Lung (tissue), 12 donors: ENCODE results near the gene POLA1. TPM values are rescaled to one million over a fixed set of nuclear protein-coding genes. Genes with fewer than 3 reads are reported as not detected.

ENCODE experiments used
- ATAC-seq: fragments of 200-7000 bp; cut with Tn5 transposase; one replicate; pipeline ENCODE4 v1.9.1; 2020; ENCODE audit warnings: moderate number of reproducible peaks; ENCODE audit not compliant: insufficient read depth, low FRiP score
- DNase-seq, 3 donors: peaks; one replicate each; pipeline ENCODE4 v3.0.0-alpha.2; 2013 to 2017
- H3K27ac ChIP-seq, 2 donors: one replicate each; pipeline ENCODE4 v1.5.1; 2013; ENCODE audit warnings: mild to moderate bottlenecking in 2 of 2, moderate library complexity in 2 of 2, control low read depth in 1 of 2, inconsistent platforms in 1 of 2, low read depth in 1 of 2, low read length in 1 of 2
- H3K27me3 ChIP-seq, 3 donors: one replicate each; pipeline ENCODE4 v1.5.1; 2013; ENCODE audit warnings: low read length in 2 of 3; ENCODE audit not compliant: control insufficient read depth in 3 of 3, insufficient read depth in 3 of 3
- H3K36me3 ChIP-seq, 4 donors: one replicate each; pipeline ENCODE4 v1.5.1; 2013; ENCODE audit warnings: low read length in 4 of 4, mild to moderate bottlenecking in 1 of 4, moderate library complexity in 1 of 4; ENCODE audit not compliant: control insufficient read depth in 4 of 4, insufficient read depth in 4 of 4
- H3K4me1 ChIP-seq, 5 donors: one replicate each; pipeline ENCODE4 v1.5.1; 2013; ENCODE audit warnings: low read length in 5 of 5, mild to moderate bottlenecking in 2 of 5, moderate library complexity in 1 of 5; ENCODE audit not compliant: control insufficient read depth in 5 of 5, insufficient read depth in 5 of 5
- H3K4me3 ChIP-seq: one replicate; pipeline ENCODE4 v1.5.1; 2013; ENCODE audit warnings: mild to moderate bottlenecking, control low read depth, moderate library complexity
- H3K9ac ChIP-seq, 2 donors: one replicate each; pipeline ENCODE4 v1.5.1; 2013; ENCODE audit warnings: low read length in 2 of 2, control low read depth in 1 of 2; ENCODE audit not compliant: insufficient read depth in 1 of 2
- H3K9me3 ChIP-seq, 4 donors: one replicate each; pipeline ENCODE4 v1.5.1; 2013; ENCODE audit warnings: low read length in 3 of 4, mild to moderate bottlenecking in 1 of 4, moderate library complexity in 1 of 4; ENCODE audit not compliant: control insufficient read depth in 4 of 4, insufficient read depth in 3 of 4
- CTCF ChIP-seq: IDR thresholded peaks from 2 replicates; pipeline ENCODE4 v1.5.1; 2012; ENCODE audit warnings: mild to moderate bottlenecking; ENCODE audit errors: control extremely low read depth, extremely low read depth
- WGBS, 2 donors: extraction: QIAGEN DNeasy Blood & Tissue Kit; methylation state at CpG; one replicate each; pipeline ENCODE4 v1.1.7; 2013; 5-methylcytosine and 5-hydroxymethylcytosine counted together
- polyA plus RNA-seq, 2 donors: library from polyadenylated mRNA; stranded (reverse); fragments of 200-250 nt; gene quantifications; one replicate each; pipeline ENCODE4 v1.2.1, GENCODE V29; 2013
- total RNA-seq, 2 donors: library from RNA; depleted of rRNA in 1 of 2; stranded (reverse); fragments of >200 nt in 1 of 2; gene quantifications; one replicate each; pipeline ENCODE4 v1.2.1, GENCODE V29; 2014 to 2021
- donor health status: control.
- donor health status: control.
- donor health status: Bipolar disorder and iron deficiency.
- donor health status: healthy.
- donor health status: DM: yes; HTN: yes; CAD: no.

Gene POLA1
- total and polyA plus RNA-seq, 4 donors: 2.4 to 18.7 (median 6.1) TPM

- Histone ChIP-seq H3K27me3 (peaks cover 0 to 8% (median 2%) of the 10 kb centered on the region in 3 donors), H3K9me3 (no peaks in the 10 kb centered on the region), H3K27ac (no peak overlapping the region), H3K4me3 (no peak overlapping the region), H3K9ac (no peak overlapping the region), H3K36me3 (peaks cover 0 to 8% (median 4%) of the 10 kb centered on the region in 4 donors), H3K4me1 (peaks cover 0 to 1% (median 0%) of the 10 kb centered on the region in 5 donors)
- ATAC-seq (no peak), DNase-seq (no peak)
- 80 to 95% methylated on average over 5 of the region's 5 CpGs for WGBS, 2 donors
- TF ChIP-seq CTCF: no peak
Observed at GRCh38 chrX:24703185-24703494, 9.4 kb downstream of the POLA1 start.

GRCh38 chrX:24718771-24719170, 25.1 kb downstream of the POLA1 start:
- H3K36me3 ChIP-seq: peaks cover 2 to 7% (median 5%) of the 10 kb centered on the region in 4 donors
- no peaks in the 10 kb centered on the region for H3K9me3 ChIP-seq
- no peak for TF ChIP-seq CTCF
- H3K27ac ChIP-seq: no peak overlapping the region
- no peak overlapping the region for H3K9ac ChIP-seq
- peaks cover 0 to 15% (median 13%) of the 10 kb centered on the region in 3 donors for H3K27me3 ChIP-seq
- ATAC-seq (no peak), DNase-seq (no peak)
- no peak overlapping the region for H3K4me3 ChIP-seq
- H3K4me1 ChIP-seq: no peaks in the 10 kb centered on the region
- WGBS, 2 donors: 87 to 97% methylated on average over 4 of the region's 4 CpGs

GRCh38 chrX:24720036-24720435, 26.3 kb downstream of the POLA1 start:
- H3K4me1 ChIP-seq: no peaks in the 10 kb centered on the region
- H3K27ac ChIP-seq: no peak overlapping the region
- WGBS, 2 donors: 40 to 61% methylated on average over 3 of the region's 3 CpGs
- no peak for DNase-seq
- H3K9ac ChIP-seq: no peak overlapping the region
- peaks cover 0 to 15% (median 13%) of the 10 kb centered on the region in 3 donors for H3K27me3 ChIP-seq
- no peaks in the 10 kb centered on the region for H3K9me3 ChIP-seq
- H3K4me3 ChIP-seq: no peak overlapping the region
- no peak for TF ChIP-seq CTCF
- H3K36me3 ChIP-seq: peaks cover 2 to 7% (median 3%) of the 10 kb centered on the region in 4 donors
- no peak for ATAC-seq

- 62 to 84% methylated on average over 3 of the region's 3 CpGs for WGBS, 2 donors
- Histone ChIP-seq H3K9ac (no peak overlapping the region), H3K27ac (no peak overlapping the region), H3K4me1 (no peaks in the 10 kb centered on the region), H3K36me3 (peaks cover 0 to 2% (median under 1%) of the 10 kb centered on the region in 4 donors), H3K4me3 (no peak overlapping the region), H3K9me3 (no peaks in the 10 kb centered on the region), H3K27me3 (peaks cover 0 to 12% (median 2%) of the 10 kb centered on the region in 3 donors)
- TF ChIP-seq CTCF: no peak
- DNase-seq (no peak), ATAC-seq (no peak)
Observed at GRCh38 chrX:24728530-24728929, 34.8 kb downstream of the POLA1 start.
